PC-9 (cell line): ENCODE results near the gene MCC.

Source experiments
- EZH2 ChIP-seq: fragments of 200-600 bp; sonication (generic); IDR thresholded peaks from 2 replicates; pipeline ENCODE4 v1.8.0; 2017; ENCODE audit warnings: antibody characterized with exemption, low read depth
- TF ChIP-seq, protein P1 (sequence below): fragments of 200-600 bp; sonication (generic); conservative IDR thresholded peaks from 2 replicates; pipeline ENCODE4 v1.6.1; 2017; ENCODE audit warnings: mixed run types, antibody characterized with exemption, mild to moderate bottlenecking, moderate library complexity

DNA sequence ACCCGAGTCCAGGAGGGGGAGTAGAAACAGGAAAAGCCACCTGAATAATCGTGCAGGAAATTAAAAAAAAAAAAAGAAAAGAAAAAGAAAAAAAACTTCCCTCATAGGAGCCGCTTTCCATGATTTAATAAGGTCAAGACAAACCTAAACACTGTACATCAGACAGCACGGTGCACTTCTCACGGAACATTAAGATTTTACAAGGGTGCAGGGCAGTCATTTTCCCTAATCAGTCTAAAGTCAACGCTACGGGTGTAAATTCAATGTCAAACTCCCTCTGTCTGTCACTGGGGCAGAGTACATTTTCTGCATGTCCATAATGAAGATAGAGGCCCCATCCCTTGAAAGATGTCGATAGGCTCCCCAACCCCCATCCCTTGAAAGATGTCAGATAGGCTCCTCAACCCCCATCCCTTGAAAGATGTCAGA lies 193.1 kb downstream of the MCC start:
- TF ChIP-seq, protein P1, sequence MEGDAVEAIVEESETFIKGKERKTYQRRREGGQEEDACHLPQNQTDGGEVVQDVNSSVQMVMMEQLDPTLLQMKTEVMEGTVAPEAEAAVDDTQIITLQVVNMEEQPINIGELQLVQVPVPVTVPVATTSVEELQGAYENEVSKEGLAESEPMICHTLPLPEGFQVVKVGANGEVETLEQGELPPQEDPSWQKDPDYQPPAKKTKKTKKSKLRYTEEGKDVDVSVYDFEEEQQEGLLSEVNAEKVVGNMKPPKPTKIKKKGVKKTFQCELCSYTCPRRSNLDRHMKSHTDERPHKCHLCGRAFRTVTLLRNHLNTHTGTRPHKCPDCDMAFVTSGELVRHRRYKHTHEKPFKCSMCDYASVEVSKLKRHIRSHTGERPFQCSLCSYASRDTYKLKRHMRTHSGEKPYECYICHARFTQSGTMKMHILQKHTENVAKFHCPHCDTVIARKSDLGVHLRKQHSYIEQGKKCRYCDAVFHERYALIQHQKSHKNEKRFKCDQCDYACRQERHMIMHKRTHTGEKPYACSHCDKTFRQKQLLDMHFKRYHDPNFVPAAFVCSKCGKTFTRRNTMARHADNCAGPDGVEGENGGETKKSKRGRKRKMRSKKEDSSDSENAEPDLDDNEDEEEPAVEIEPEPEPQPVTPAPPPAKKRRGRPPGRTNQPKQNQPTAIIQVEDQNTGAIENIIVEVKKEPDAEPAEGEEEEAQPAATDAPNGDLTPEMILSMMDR = no peak
- TF ChIP-seq EZH2 = no peak
